T-helper 22 cell (primary cell): Measurements from ENCODE around the gene MCM7.
A peak's percentile ranks its signal among the peaks of the same experiment; 100 is the strongest.

Experiments
- DNase-seq: peaks from one replicate; pipeline ENCODE4 v3.0.0-alpha.2; 2020; ENCODE audit warnings: low read depth

MCM7 gene

DNA sequence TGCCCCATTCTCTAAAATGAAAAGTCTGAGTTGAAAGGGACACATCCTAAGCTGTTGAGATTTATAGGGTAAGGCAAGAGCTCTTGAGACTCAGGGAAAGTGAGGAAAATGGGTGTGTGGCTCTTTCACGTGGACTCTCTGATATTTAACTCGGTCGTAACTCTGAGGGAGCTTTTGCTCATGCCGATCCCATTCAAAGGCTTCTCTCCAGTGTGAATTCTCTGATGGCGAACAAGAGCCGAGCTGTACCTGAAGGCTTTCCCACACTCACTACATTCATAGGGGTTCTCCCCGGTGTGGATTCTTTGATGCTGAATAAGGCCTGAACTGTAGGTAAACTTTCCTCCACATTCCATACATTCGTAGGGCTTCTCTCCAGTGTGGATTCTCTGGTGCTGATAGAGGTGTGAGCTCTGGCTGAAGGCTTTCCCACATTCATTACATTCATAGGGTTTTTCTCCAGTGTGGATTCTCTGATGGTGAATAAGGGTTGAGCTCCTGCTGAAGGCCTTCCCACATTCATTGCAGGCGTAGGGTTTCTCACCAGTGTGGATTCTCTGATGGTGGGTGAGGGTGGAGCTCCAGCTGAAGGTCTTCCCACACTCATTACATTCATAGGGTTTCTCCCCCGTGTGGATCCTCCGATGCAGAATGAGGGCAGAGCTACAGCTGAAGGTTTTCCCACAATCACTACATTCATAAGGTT is 30.0 kb downstream of the MCM7 start:
- no peak for DNase-seq

DNA sequence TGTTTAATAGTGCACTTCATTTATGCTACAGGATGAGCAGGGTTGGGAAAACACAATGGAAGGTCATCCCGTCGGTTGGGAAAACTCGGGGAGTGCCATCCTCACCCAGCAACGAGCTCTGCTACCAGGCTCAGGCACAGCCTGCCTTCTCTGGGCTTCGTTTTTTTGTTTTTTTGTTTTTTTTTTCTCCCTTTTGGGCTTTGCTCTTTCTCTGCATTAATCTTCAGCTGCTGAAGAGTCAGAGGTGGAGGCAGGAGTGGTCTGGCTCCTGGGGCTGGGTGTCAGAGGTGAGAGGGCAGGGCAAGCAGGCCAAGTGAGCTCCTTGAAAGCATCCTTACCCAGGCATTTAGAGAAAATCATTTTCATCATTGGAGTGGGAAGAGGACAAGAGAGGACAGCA is 31.2 kb downstream of the MCM7 start:
- DNase-seq, result no peak

DNA sequence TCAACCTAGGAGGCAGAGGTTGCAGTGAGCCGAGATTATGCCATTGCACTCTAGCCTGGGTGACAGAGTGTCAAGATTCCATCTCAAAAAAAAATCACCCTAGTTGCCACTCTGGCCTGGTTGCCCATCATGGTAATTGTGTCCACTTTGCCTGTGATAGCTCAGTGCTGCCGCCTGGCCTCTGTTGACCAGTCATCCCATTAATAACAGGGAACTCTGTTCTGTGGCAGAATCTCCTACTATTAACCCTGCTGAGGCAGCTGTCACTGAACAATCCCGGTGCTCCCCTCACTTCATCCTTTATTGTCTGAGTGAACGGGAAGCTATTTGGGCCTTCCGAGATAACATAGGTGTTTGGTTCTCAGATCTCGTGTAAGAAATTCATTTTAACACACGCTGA is 34.2 kb downstream of the MCM7 start:
- no peak for DNase-seq

DNA sequence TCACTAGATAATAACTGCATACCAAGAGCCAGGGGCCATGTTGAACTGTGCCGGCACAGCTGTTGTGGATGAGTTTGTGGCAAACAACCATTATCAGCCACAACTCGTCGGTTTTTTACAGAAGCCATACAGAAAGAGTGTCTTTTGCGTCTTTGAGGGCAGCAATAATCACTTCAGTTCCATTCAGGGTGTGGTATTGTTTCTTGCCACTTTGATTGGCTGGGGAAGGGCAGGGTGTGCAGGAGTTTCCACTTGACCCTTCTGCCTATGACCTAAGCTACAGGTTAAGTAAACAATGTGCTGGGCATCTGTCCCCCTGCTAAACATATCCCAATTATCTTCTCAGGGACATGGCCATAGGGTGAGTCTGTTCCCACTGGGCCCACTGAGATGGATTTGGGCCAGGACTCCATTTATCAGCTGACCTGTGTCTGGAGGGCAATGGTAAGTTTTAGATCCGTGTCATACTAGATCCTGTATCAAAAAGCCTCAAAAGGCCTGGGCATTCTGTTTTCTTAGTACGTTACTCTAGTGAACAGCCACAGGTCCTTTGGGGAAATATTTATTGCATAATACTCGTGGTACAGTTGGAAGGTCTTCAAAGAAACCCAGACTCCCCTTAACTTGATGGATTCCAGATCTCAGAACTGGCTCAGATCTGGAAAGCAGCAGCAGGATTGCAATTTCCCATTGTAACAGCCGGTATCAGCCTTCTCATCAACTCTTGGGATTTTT is 35.6 kb downstream of the MCM7 start:
- no peak for DNase-seq

DNA sequence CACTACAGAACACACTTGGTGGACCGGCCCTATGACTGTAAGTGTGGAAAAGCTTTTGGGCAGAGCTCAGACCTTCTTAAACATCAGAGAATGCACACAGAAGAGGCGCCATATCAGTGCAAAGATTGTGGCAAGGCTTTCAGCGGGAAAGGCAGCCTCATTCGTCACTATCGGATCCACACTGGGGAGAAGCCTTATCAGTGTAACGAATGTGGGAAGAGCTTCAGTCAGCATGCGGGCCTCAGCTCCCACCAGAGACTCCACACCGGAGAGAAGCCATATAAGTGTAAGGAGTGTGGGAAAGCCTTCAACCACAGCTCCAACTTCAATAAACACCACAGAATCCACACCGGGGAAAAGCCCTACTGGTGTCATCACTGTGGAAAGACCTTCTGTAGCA is 37.0 kb downstream of the MCM7 start:
- DNase-seq, result no peak

DNA sequence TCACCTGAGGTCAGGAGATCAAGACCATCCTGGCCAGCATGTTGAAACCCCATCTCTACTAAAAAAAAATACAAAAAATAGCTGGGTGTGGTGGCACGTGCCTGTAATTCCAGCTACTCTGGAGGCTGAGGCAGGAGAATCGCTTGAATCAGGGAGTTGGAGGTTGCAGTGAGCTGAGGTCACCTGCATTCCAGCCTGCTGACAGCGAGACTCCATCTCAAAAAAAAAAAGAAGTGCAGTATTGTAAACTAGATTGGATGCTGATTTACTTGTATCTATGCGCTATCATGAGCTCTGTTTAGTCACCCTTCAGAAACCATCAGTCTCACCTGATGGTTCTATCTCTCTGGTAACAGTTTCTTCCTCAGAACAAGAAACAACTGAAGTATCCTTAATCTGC is 37.8 kb downstream of the MCM7 start:
- DNase-seq, result no peak

DNA sequence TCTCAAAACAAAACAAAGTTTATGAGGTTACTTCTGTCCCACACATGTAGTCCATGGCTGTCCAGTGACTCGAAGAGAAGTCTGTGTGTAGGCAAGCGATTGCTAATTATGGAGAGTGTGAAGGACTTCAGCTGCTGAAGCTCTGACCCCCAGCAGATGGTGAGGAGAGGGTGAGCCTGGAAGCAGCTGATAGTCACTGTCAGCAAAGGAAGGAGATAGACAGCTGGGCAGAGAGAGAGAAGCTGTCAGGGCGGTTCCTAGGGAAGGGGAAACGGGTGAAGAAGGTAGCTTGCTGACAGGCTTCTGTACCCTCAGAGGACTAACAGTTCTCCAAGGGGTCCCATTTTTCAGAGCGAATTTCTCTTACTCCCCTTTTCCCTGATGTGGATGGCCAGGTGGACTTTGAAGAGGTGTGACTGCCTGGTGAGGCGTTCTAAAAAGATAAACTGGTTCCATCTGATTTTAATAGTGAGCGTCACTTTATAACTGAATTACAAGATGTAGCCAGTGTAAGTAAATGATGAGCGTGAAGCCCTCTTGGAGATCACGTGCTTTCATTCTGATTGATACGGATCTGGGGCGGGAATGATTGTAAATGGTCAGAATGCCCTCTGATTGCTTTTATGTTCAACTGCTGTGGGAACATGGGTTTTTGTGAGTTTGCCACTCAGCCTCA is 39.5 kb downstream of the MCM7 start:
- no peak for DNase-seq

DNA sequence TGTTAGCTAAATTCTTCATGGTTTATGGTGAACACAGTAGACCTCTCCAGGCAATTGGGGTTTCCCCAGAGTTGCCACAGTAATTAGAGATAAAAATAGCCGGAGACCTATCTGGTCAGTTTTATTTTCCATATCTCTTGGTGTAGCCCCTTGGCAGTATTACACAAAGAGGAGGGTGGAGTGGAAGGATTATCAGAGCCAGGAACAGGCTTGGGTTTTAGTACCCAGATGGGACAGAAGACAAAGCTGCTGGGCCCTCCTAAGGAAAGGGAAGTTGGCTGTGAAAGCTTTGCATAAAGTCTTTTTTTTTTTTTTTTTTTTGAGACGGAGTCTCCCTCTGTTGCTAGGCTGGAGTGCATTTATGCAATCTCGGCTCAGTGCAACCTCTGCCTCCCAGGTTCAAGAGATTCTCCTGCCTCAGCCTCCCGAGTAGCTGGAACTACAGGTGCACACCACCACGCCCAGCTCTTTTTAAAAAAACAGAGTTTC is 41.9 kb downstream of the MCM7 start:
- DNase-seq, result no peak

DNA sequence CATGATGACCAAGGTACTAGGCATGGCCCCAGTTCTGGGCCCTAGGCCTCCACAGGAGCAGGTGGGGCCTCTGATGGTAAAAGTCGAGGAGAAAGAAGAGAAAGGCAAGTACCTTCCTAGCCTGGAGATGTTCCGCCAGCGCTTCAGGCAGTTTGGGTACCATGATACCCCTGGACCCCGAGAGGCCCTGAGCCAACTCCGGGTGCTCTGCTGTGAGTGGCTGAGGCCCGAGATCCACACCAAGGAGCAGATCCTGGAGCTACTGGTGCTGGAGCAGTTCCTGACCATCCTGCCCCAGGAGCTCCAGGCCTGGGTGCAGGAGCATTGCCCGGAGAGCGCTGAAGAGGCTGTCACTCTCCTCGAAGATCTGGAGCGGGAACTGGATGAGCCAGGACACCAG is 44.2 kb downstream of the MCM7 start:
- DNase-seq, result no peak

DNA sequence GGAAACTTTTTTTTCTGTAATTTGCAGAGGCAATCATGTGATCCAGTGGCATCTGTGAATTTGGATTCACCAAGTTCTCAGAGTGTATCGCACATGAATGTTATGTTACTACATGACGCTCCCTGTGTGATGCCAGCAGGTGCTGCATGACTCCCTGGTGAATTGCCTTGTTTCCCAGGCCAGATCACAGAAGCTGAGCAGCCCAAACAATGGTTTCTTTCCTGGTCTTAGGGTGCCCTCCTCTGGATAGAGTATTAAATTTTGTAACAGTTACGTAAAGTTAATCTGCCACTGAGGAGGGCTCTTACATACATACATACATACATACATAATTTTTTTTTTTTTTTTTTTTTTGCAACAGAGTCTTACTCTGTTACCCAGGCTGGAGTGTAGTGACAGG is 48.0 kb downstream of the MCM7 start:
- no peak for DNase-seq

DNA sequence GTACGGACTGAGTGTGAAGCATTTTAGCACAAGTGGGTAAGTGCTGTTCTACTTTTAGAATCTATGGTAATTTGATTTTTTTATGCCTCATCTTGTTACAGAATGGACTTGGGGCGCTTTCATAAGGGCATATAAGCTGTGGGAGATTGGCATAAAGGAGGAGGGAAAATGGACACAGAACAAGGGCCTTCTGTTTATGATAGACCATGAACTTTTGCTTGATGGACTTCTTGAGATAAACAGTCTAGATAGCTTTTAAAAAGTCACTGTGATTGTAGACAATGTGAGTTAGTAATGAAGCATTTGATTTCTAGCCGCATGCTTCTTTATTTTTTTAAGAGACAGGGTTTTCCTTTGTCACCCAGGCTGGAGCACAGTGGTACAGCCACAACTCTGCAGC is 49.6 kb downstream of the MCM7 start:
- DNase-seq, result no peak

DNA sequence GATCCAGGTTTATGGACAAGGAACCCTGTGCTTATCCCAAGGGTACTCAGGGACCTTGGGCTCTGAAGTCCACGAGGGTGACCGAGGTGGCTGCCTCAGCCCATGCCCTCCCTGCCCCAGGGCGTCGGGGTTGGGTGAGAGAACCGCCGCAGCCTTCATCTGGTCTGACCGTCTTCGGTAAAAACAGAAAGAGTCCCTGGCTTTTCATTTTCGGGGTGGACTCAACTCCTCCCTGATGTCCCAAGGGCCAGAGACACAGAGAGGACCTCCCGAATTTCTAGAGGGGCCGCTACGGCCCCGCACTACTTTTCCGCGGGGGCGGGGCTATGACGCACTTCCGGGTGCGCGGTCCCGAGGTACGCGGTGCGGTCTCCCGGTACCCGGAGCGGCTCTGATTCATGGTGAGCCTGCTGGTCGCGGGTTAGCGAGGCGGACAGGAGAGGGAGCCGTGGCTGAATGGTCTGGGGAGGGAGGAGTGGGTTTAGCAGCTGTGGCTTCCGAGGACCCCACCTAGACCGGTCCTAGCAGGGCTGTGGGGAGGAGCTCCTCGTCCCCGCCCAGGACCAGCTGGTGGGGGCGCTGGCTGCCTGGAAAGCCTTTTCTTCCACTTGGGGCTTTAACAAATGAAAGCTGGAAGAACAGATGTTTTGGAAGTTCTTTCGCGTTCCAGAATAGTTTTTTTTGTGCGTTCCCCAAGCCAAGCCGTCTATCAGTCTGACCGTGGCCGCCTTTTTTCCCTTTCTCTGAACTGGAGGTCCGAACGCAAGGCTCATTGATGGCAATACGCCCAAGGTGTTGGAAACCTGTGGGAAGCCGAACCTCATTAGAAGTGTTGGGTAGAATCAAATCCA is 51.5 kb downstream of the MCM7 start, which contains the start of gene ZSCAN21:
ZSCAN21 (plus strand) TSS at position 334 of the 851 bp plus-strand sequence. CDS start 7,233 bp downstream, outside the sequence.
- DNase-seq, result peak; percentile 64

DNA sequence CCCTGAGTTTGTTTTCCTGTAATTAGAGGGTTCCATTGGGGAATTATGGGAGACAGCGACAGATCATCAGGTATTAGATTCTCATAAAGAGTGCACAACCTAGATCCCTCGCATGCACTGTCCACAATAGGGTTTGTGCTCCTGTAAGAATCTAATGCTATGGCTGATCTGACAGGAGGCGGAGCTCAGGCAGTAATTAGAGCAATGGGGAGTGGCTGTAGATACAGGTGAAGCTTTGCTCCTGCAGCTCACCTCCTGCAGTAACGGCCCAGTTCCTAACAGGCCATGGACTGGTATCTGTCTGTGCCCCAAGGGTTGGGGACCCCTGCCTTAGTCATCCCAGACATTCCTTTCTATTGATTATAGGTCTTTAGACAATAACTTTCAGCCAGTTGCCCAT is 52.5 kb downstream of the MCM7 start:
- DNase-seq, result no peak

DNA sequence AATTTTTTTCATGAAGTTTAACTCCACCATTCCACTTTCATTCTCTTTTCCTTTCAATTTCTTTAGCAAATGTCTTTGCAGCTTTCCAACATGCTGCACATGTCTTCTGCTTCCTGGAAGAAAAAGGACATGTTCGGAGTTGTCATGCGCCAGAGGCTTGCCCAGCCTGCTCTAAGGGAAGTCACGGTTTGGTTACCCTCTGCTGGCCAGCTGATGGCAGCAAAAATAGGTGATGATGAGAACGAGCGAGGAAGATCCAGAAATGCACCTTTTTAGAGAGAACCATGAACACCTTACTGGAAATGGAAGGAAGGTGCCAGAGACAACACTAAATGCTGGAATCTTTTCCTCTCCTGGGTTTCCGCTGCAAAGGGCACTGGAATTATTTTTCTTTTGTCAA is 56.5 kb downstream of the MCM7 start:
- DNase-seq, result no peak
